OCI-LY7 (cell line): ENCODE measurements around the gene COPS3.

Source experiments
- EZH2phosphoT487 ChIP-seq: fragments of 200-600 bp; sonication (generic); IDR thresholded peaks from 2 replicates; pipeline ENCODE4 v1.6.1; 2018; ENCODE audit warnings: low read depth, borderline replicate concordance, mild to moderate bottlenecking, mixed run types, antibody characterized with exemption, low read length, moderate library complexity, mixed read lengths
- TF ChIP-seq, protein P1 (sequence below): fragments of 200-600 bp; sonication (generic); conservative IDR thresholded peaks from 2 replicates; pipeline ENCODE4 v1.5.1; 2014; ENCODE audit warnings: mild to moderate bottlenecking, antibody characterized with exemption, low read length, moderate library complexity, mixed read lengths

DNA sequence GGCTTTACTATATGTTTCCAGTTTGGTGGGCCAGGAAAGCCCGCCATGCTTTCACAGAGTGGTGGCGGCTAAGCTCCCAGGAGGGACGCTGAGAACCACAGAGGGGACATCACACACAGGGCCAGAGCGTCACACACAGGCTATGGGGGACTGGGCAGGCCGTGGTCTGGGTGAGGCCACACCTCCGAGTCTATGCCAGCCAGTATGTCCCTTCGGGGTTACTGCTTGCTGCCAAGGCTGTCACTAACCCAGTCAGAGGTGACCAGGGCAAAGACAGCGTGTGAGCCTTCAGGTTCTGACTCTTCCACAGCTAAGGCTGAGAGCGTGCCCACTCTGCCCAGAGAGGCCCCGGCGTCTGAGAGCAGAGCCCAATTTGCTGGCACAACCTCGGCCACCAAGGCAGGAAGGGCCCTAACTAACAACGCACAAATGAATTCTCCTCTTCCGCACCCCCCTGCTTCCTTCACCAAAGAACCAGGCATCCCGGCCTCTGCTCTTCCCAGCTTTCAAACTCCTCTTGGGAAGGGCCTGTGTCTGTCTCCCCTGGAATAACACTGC lies 77.8 kb downstream of the COPS3 start:
- TF ChIP-seq, protein P1, sequence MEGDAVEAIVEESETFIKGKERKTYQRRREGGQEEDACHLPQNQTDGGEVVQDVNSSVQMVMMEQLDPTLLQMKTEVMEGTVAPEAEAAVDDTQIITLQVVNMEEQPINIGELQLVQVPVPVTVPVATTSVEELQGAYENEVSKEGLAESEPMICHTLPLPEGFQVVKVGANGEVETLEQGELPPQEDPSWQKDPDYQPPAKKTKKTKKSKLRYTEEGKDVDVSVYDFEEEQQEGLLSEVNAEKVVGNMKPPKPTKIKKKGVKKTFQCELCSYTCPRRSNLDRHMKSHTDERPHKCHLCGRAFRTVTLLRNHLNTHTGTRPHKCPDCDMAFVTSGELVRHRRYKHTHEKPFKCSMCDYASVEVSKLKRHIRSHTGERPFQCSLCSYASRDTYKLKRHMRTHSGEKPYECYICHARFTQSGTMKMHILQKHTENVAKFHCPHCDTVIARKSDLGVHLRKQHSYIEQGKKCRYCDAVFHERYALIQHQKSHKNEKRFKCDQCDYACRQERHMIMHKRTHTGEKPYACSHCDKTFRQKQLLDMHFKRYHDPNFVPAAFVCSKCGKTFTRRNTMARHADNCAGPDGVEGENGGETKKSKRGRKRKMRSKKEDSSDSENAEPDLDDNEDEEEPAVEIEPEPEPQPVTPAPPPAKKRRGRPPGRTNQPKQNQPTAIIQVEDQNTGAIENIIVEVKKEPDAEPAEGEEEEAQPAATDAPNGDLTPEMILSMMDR = no peak
- TF ChIP-seq EZH2phosphoT487 = no peak
